Hematopoietic multipotent progenitor cell treated with erythropoietin and hydrocortisone succinate and interleukin-3 and kit ligand, for 8 days (in vitro differentiated cells): ENCODE measurements around the gene KCNK5.

Experiments used
- DNase-seq: peaks from one replicate; pipeline ENCODE4 v3.0.0-alpha.2; 2015

KCNK5 gene

DNA sequence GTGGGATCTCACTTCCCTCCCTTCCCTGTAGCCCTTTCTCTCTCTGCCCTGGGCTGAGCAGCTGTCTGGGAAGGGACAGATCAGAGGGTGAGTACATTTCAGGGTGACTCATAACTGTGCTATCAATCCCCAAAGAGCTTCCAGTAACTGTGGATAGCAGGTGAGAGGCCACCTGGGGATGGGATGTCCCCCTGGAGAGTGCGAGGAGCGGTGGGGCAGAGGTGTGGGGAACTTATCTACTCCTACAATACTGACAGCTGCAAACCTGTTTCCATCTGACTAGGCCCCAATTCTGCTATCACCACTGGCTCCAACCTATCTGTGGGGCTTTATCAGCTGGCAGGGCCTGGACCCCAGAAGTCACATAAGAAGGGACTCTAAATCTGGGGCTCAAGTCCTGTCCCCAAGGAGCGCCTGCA lies 32.6 kb downstream of the KCNK5 start:
- peak; percentile 73 for DNase-seq

DNA sequence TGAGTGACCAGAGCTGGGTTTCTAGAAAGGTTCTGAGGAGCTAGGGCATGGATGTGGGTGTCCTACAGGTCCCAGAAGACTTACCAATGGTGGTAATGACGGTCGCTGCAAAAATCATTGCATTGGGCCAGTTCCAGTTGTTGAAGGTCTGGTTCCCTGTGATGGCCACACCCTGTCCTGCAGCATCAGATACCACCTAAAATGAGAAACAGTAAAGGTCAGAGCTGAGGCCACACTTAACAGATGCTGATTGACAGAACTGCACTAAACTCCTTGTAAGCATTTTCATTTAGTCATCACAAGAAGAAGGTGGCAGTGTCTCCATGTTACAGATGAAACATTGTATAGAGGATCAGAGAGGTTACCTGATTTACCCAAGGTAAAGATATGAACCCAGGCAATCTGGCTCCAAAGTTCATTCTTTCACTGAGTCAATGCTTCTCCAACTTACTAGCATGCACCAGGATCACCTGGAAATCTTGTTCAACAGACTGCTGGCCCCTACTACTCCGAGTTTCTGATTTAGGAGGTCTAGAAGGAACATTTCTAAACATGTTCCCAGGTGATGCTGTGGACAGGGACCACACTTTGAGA lies 33.4 kb downstream of the KCNK5 start:
- peak; percentile 53 for DNase-seq

- no peak for DNase-seq
Measured at GRCh38 chr6:39194466-39194865, 34.8 kb downstream of the KCNK5 start.

DNA sequence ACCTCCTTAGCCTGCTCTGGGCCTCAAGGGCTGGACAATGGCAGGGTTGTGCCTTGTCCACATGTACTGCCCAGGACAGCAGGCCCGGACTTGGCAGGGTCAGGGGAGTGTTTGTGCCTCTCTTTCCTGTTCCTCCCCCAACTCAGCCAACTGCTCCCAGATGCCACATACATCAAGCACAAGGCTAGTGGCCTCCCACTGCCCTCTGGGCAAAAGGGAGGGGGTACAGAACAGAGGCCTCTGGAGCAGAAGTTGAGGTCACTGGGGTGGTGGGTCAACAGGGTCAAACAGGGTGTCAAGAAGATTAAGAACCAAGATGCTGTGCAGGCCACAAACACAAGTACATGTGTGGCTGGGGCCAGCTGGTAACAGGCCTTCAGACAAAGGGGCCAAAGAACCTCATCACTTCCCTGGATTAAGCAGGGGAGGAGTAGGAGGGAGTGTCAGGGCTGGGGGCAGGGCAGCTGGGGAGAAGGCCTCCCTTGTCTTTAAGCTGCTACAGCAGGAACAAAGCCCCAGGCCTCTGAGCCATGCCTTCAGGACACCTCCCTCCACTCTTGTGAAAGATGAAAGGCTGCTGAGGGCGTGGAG lies 36.0 kb downstream of the KCNK5 start:
- no peak for DNase-seq

- no peak for DNase-seq
Measured at GRCh38 chr6:39192736-39193135, 36.5 kb downstream of the KCNK5 start.

GRCh38 chr6:39191236-39191930 lies 37.9 kb downstream of the KCNK5 start:
- no peak for DNase-seq

- no peak for DNase-seq
Measured at GRCh38 chr6:39190545-39191235, 38.6 kb downstream of the KCNK5 start.

- peak; percentile 64 for DNase-seq
Measured at GRCh38 chr6:39189915-39190544, 39.2 kb downstream of the KCNK5 start.

GRCh38 chr6:39189131-39189530 lies 40.1 kb downstream of the KCNK5 start:
- no peak for DNase-seq

GRCh38 chr6:39188571-39188970 lies 40.7 kb downstream of the KCNK5 start:
- DNase-seq, result peak; percentile 49

GRCh38 chr6:39188098-39188450 lies 41.2 kb downstream of the KCNK5 start:
- DNase-seq, result no peak

- peak; percentile 64 for DNase-seq
Measured at GRCh38 chr6:39184906-39185580, 44.2 kb downstream of the KCNK5 start.

GRCh38 chr6:39182604-39183003 lies 46.7 kb downstream of the KCNK5 start:
- no peak for DNase-seq

GRCh38 chr6:39181826-39182225 lies 47.4 kb downstream of the KCNK5 start:
- DNase-seq, result no peak

DNA sequence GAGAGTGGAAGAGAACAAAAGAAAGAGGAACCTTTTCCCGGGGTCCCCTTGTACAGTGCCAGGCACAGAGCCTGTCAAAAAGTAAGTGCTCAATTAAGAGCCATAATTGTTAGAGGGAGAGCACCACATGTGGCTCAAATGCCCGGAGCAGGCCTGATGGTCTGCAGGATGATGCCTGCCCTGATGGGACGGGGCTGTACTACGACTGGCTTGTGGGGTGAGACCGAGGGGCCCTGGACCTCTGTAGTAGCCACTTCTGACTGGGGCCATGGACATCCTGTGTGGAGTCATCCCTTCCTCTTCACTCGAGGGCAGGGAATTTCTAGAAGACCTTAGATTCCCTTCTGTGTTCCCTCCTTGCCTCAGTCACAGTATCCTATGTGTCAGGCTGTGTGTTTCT lies 47.9 kb downstream of the KCNK5 start:
- no peak for DNase-seq

DNA sequence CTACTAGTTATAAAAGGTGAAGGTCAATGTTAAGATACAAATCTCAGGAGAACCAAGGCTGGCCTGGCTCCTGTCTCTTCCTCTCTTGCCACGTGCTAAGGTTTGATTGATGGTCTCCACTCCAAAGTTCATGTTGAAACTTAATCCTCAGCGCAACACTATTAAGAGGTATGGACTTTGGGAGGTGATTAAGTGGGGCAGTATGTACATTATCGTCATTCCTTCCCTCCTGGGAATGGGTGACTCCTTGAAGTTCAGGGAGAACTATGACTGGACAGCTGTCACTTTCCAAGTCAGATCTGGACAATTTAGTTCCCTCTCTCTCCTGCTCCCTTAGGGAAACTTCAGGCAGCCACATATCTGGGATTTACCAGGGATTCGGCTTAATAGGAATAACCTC lies 50.5 kb downstream of the KCNK5 start:
- no peak for DNase-seq

- DNase-seq, result no peak
Measured at GRCh38 chr6:39178235-39178634, 51.0 kb downstream of the KCNK5 start.

- DNase-seq, result no peak
Measured at GRCh38 chr6:39177130-39177529, 52.1 kb downstream of the KCNK5 start.

- no peak for DNase-seq
Measured at GRCh38 chr6:39173270-39173669, 56.0 kb downstream of the KCNK5 start.

DNA sequence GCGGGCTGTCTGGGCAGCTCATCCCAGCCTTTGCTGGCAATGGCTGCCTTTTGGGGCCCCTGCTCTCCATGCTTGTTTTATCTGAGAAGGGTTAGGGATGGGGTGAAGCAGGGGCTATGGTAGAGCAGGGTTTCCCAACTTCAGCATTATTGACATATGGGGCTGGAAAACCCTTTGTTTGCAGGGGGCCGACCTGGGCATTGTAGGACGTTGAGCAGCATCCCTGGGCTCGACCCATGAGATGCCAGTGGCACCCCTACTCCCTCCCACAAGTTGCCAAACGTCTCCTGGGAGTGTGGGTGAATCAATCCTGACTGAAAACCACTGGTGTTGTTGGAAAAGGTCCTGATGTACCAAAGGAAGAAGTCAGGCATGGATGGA lies 56.9 kb downstream of the KCNK5 start:
- no peak for DNase-seq

- peak; percentile 14 for DNase-seq
Measured at GRCh38 chr6:39171489-39172376, 57.5 kb downstream of the KCNK5 start.

DNA sequence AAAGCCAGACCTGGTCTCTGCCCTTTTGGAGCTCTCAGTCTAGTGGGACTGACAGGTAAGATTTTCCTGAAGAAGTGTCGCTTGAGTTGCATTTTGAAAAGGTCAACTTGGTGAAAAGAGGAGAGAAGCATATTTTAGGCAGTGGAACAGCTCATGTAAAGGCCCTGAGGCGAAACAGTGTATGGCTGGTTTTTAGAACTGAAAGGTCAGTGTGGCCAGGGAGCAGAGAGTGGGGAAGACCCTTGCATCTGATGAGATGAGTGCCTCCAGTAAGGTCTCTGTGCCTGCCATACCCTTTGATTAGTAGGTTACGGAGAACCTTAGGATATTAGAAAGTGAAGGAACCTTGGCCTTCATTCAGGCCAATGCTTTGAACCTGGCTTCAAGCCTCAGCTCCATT lies 58.4 kb downstream of the KCNK5 start:
- no peak for DNase-seq
